A549 (cell line): Measurements from ENCODE around the gene ZSCAN20. TPM values are rescaled to one million over a fixed set of nuclear protein-coding genes. Genes with fewer than 3 reads are reported as not detected.

Source experiments
- ATAC-seq, 2 experiments: fragments of 200-7000 bp in 1 of 2; fragments of >200 bp in 1 of 2; cut with Nextera tagmentation in 1 of 2; cut with Tn5 transposase in 1 of 2; 3 replicates each; pipeline versions ENCODE4 v1.8.0 to v1.9.1; 2018 to 2020; ENCODE audit warnings: mild to moderate bottlenecking in 1 of 2, moderate library complexity in 1 of 2
- CTCF ChIA-PET: fragments of 300-600 bp; sonication (Branson Sonifier 250); formaldehyde crosslinking; extraction: SDS; loops from one replicate; lab custom pipeline; 2021; ENCODE audit warnings: antibody characterized with exemption, inconsistent platforms; lab: Yijun Ruan, JAX
- POLR2A ChIA-PET: fragments of 350-600 bp; formaldehyde crosslinking; extraction: SDS; loops from one replicate; lab custom pipeline; 2021; ENCODE audit warnings: antibody characterized with exemption, inconsistent platforms; lab: Yijun Ruan, JAX
- DNase-seq, 2 experiments: peaks; one replicate each; pipeline versions ENCODE4 v3.0.0 to v3.0.0-alpha.2; 2011 to 2016; ENCODE audit warnings: low read depth in 1 of 2, low spot score in 1 of 2
- FAIRE-seq: peaks from 2 replicates; lab custom pipeline; 2011; peaks lifted over from hg19 to GRCh38; lab: Jason Lieb, UNC
- H3K27ac ChIP-seq, 2 experiments: fragments of >200 bp; sonication (Bioruptor Twin); formaldehyde crosslinking; 3 replicates each; pipeline ENCODE4 v1.5.1; 2016 to 2017
- H3K4me1 ChIP-seq: fragments of >200 bp; sonication (Bioruptor Twin); formaldehyde crosslinking; 3 replicates; pipeline ENCODE4 v1.6.1; 2016
- H3K4me2 ChIP-seq: fragments of >200 bp; sonication (Bioruptor Twin); formaldehyde crosslinking; 3 replicates; pipeline ENCODE4 v1.6.1; 2016
- H3K4me3 ChIP-seq: fragments of >200 bp; sonication (Bioruptor Twin); formaldehyde crosslinking; 3 replicates; pipeline ENCODE4 v1.5.1; 2016
- H3K9me3 ChIP-seq: fragments of >200 bp; sonication (Bioruptor Twin); formaldehyde crosslinking; 3 replicates; pipeline ENCODE4 v1.6.1; 2016
- BHLHE40 ChIP-seq: IDR thresholded peaks from 2 replicates; pipeline ENCODE4 v1.6.1; 2012; ENCODE audit warnings: low read depth, low read length, inconsistent platforms
- CBX2 ChIP-seq: fragments of 200-600 bp; sonication (generic); IDR thresholded peaks from 2 replicates; pipeline ENCODE4 v1.6.1; 2016; ENCODE audit warnings: low read depth, mild to moderate bottlenecking, borderline replicate concordance
- CEBPB ChIP-seq, 2 experiments: fragments of >200 bp in 1 of 2; sonication (Bioruptor Twin) in 1 of 2; formaldehyde crosslinking in 1 of 2; IDR thresholded peaks; 2 replicates each; pipeline ENCODE4 v1.6.1; 2012 to 2016
- CTCF ChIP-seq: fragments of >200 bp; sonication (Bioruptor Twin); formaldehyde crosslinking; IDR thresholded peaks from 3 replicates; pipeline ENCODE4 v1.5.1; 2016
- EHMT2 ChIP-seq: fragments of 200-600 bp; sonication (generic); IDR thresholded peaks from 2 replicates; pipeline ENCODE4 v1.6.1; 2016; ENCODE audit warnings: antibody characterized with exemption, low read depth, mild to moderate bottlenecking, moderate library complexity
- ESRRA ChIP-seq: fragments of 150-350 bp; IDR thresholded peaks from 2 replicates; pipeline ENCODE4 v1.6.1; 2014; ENCODE audit warnings: mild to moderate bottlenecking, low read length, borderline replicate concordance
- FOSL2 ChIP-seq, 2 experiments: fragments of 450-650 bp in 1 of 2; fragments of >200 bp in 1 of 2; sonication (Bioruptor Twin) in 1 of 2; formaldehyde crosslinking; IDR thresholded peaks; 2 replicates each; pipeline versions ENCODE4 v1.5.0 to v1.6.1; 2016 to 2020; ENCODE audit warnings: mild to moderate bottlenecking in 1 of 2, moderate library complexity in 1 of 2
- FOXS1 ChIP-seq: fragments of 250-450 bp; sonication (Bioruptor Pico); IDR thresholded peaks from 2 replicates; pipeline ENCODE4 v1.5.0; 2020; ENCODE audit warnings: mild to moderate bottlenecking, moderate library complexity
- KDM5A ChIP-seq: fragments of 200-600 bp; sonication (generic); IDR thresholded peaks from 2 replicates; pipeline ENCODE4 v1.6.1; 2016; ENCODE audit warnings: antibody characterized with exemption, mild to moderate bottlenecking
- MAFK ChIP-seq: fragments of 450-650 bp; IDR thresholded peaks from 2 replicates; pipeline ENCODE4 v1.6.1; 2014; ENCODE audit not compliant: partially characterized antibody
- MAX ChIP-seq: IDR thresholded peaks from 2 replicates; pipeline ENCODE4 v1.6.1; 2012
- NFE2L2 ChIP-seq: fragments of 150-350 bp; conservative IDR thresholded peaks from 2 replicates; pipeline ENCODE4 v1.6.1; 2014; ENCODE audit warnings: low read length
- PBX3 ChIP-seq: IDR thresholded peaks from 2 replicates; pipeline ENCODE4 v1.6.1; 2012
- PHF8 ChIP-seq: fragments of 200-600 bp; sonication (generic); IDR thresholded peaks from 2 replicates; pipeline ENCODE4 v1.6.1; 2016; ENCODE audit warnings: low read depth, mild to moderate bottlenecking, antibody characterized with exemption, moderate library complexity, borderline replicate concordance
- POLR2A ChIP-seq: IDR thresholded peaks from 2 replicates; pipeline ENCODE4 v1.6.1; 2012; ENCODE audit warnings: mild to moderate bottlenecking, low read length
- RAD21 ChIP-seq, 2 experiments: fragments of >200 bp in 1 of 2; sonication (Bioruptor Twin) in 1 of 2; formaldehyde crosslinking in 1 of 2; IDR thresholded peaks in 1 of 2; conservative IDR thresholded peaks in 1 of 2; 2 replicates in 1 of 2; 3 replicates in 1 of 2; pipeline ENCODE4 v1.6.1; 2012 to 2018; ENCODE audit warnings: inconsistent platforms in 1 of 2
- RNF2 ChIP-seq: fragments of 200-600 bp; sonication (generic); IDR thresholded peaks from 2 replicates; pipeline ENCODE4 v1.6.1; 2016; ENCODE audit warnings: low read depth, mild to moderate bottlenecking, antibody characterized with exemption, moderate library complexity, borderline replicate concordance
- ZC3H11A ChIP-seq: fragments of 450-650 bp; IDR thresholded peaks from 2 replicates; pipeline ENCODE4 v1.6.1; 2014; ENCODE audit warnings: antibody characterized with exemption, mild to moderate bottlenecking
- WGBS: methylation state at CpG from one replicate; pipeline ENCODE4 v1.1.6; 2017; ENCODE audit errors: missing lambda C conversion rate; 5-methylcytosine and 5-hydroxymethylcytosine counted together
- polyA plus RNA-seq, 4 experiments: library from polyadenylated mRNA; depleted of rRNA in 3 of 4; stranded (reverse); fragments of >200 nt; fragmentation: RNase III in 1 of 4; extraction: RNeasy Plus Mini Kit Qiagen cat#74134 plus additional on column Dnase treatment in 1 of 4; gene quantifications; 2 replicates in 3 of 4; 3 replicates in 1 of 4; pipeline ENCODE4 v1.2.3, GENCODE V29; 2011 to 2017
- TF ChIP-seq, protein P1 (sequence below): fragments of >200 bp; sonication (Bioruptor Twin); formaldehyde crosslinking; IDR thresholded peaks from 2 replicates; pipeline ENCODE4 v1.6.1; 2016
- TF ChIP-seq, protein P2 (sequence below): IDR thresholded peaks from 2 replicates; pipeline ENCODE4 v1.6.1; 2012; ENCODE audit warnings: low read depth, borderline replicate concordance
- TF ChIP-seq, protein P3 (sequence below): fragments of 450-650 bp; IDR thresholded peaks from 2 replicates; pipeline ENCODE4 v1.6.1; 2014; ENCODE audit warnings: antibody characterized with exemption

ZSCAN20 gene
- polyA plus RNA-seq, 2 of the 4 experiments (the other 2 are of a cell fraction): 1.3 to 1.9 TPM

- DNase-seq: no peak
- ChIA-PET POLR2A (no interaction called here), CTCF (interaction anchor here (1.2 kb wide), 1 partner anchor 20 kb away, joined by 3 read pairs; no protein-coding TSS in a partner anchor)
- H3K4me3 ChIP-seq: no peak overlapping the region
- TF ChIP-seq FOSL2 (IDR thresholded peaks at IDR 0.05) (no peak), FOSL2 (CRISPR knock-in tag; IDR thresholded peaks at IDR 0.05) (peak; percentile 34; the same call in 1 of the 2 replicates), ESRRA (no peak)
- ATAC-seq: no peak
- H3K9me3 ChIP-seq: no peaks in the 10 kb centered on the region
- H3K27ac ChIP-seq: no peak overlapping the region
- H3K4me1 ChIP-seq: peaks cover 21% of the 10 kb centered on the region; the same call in 2 of the 3 replicates
- no peak for FAIRE-seq
- WGBS: 60% methylated on average over 4 of the region's 4 CpGs
- H3K4me2 ChIP-seq: no peak overlapping the region
Observed at GRCh38 chr1:33435096-33435820, 37.2 kb upstream of the ZSCAN20 start.

DNA sequence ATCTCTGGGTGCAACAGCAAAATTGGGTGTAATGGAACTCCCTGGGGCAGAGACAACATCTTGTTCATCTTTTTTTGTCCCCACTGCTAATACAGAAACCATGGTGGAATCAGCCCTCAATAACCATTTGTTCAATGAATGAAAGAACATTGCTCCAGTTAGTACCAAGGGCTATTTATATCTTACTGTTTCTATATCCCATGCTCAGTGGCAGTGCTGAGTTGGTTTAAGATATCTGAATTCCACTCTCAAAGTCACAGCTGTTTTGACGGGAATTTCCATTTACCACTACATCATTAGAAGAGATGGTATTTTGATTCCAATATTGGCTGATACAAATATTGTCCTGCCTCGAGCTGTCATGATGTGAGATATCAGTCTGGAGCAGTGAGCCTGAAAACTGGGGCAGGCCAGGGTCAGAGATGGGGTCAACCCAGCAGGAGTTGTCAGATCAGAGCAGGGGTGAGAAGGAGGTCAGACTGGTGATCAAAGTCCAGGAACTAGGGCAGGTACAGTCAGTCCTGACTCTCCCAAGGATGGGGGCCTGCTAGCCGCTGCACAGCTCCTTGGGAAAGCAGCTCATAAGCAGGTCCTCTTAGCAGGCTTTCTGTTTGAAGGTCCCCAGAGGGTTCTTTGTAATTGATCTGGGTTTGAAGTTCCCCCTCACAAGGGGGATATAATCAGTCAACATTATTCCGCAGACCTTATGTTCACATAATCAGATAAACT is 35.7 kb upstream of the ZSCAN20 start:
- DNase-seq (no peak), FAIRE-seq (no peak), ATAC-seq (no peak)
- Histone ChIP-seq H3K4me1 (peaks cover 17% of the 10 kb centered on the region; the same call in 2 of the 3 replicates), H3K4me2 (no peak overlapping the region), H3K4me3 (no peak overlapping the region), H3K9me3 (no peaks in the 10 kb centered on the region), H3K27ac (no peak overlapping the region)
- ChIA-PET POLR2A (no interaction called here), CTCF (interaction anchor here (1.2 kb wide), 1 partner anchor 18 kb away, joined by 3 read pairs; no protein-coding TSS in a partner anchor)
- TF ChIP-seq CBX2 (no peak), PHF8 (no peak), CTCF (no peak), KDM5A (no peak), MAX (no peak), NFE2L2 (no peak), RAD21 (conservative IDR thresholded peaks at IDR 0.05 in 1 of 2, IDR thresholded peaks at IDR 0.05 in 1 of 2) (no peak), POLR2A (no peak), CEBPB (IDR thresholded peaks at IDR 0.05) (no peak), ZC3H11A (no peak), FOXS1 (CRISPR knock-in tag) (no peak)
- TF ChIP-seq, protein P1, sequence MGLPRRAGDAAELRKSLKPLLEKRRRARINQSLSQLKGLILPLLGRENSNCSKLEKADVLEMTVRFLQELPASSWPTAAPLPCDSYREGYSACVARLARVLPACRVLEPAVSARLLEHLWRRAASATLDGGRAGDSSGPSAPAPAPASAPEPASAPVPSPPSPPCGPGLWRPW: no peak
- 78% methylated on average over 4 of the region's 4 CpGs for WGBS

DNA sequence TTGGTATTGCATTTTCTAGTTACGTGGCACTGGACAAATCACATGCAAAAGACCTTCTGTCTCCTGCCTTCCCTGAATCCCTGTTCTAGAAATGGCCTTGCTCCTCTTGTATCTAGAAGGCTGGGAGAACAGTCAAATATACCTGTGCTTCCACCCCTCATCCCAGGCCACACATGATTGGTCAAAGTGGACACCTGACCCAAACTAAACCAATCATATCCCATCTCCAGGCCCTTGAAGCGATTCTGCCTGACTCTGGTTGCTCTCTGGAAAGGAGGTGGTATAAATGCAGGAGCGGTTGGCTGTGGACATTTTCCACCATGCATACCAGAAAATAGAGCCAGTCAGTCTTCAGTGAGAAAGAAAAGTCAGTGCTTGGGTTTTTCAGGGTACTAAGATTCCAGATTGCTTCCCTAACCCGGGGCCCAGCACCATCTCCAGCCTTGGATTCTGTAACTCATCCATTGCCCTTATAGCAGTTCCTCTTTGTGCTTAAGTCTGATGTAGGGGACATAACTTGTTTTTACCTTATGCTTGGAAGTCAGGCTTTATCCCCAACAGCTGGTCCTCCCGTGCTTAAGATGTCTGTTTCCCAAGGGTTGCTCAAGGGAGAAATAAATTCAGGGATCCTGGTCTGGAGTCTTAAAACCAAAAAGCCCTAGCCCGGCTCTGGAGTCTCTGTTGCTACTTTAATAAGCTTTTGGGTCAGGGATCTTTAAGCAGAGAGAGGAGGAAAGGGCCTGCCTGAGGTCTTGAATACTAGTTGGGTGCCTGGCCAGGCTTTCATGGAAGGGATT is 33.9 kb upstream of the ZSCAN20 start:
- no peak for ATAC-seq
- ChIA-PET CTCF (interaction anchor here (1.3 kb wide), 1 partner anchor 32 kb away, joined by 5 read pairs; no protein-coding TSS in a partner anchor), POLR2A (no interaction called here)
- Histone ChIP-seq H3K4me1 (peaks cover 14% of the 10 kb centered on the region; the same call in 2 of the 3 replicates), H3K4me3 (no peak overlapping the region), H3K4me2 (no peak overlapping the region), H3K9me3 (no peaks in the 10 kb centered on the region), H3K27ac (no peak overlapping the region)
- 41% methylated on average over 5 of the region's 6 CpGs for WGBS
- no peak for DNase-seq
- FAIRE-seq: no peak
- TF ChIP-seq MAFK (no peak), RNF2 (no peak), EHMT2 (no peak), BHLHE40 (no peak), PBX3 (no peak)
- TF ChIP-seq, protein P2, sequence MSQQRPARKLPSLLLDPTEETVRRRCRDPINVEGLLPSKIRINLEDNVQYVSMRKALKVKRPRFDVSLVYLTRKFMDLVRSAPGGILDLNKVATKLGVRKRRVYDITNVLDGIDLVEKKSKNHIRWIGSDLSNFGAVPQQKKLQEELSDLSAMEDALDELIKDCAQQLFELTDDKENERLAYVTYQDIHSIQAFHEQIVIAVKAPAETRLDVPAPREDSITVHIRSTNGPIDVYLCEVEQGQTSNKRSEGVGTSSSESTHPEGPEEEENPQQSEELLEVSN: no peak
- TF ChIP-seq, protein P3, sequence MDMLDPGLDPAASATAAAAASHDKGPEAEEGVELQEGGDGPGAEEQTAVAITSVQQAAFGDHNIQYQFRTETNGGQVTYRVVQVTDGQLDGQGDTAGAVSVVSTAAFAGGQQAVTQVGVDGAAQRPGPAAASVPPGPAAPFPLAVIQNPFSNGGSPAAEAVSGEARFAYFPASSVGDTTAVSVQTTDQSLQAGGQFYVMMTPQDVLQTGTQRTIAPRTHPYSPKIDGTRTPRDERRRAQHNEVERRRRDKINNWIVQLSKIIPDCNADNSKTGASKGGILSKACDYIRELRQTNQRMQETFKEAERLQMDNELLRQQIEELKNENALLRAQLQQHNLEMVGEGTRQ: no peak
